ENCODE data around the gene APOLD1.

APOLD1 gene

GRCh38 chr12:12777092-12777491 lies 8.4 kb upstream of the APOLD1 start:
- peaks cover 4% of the 10 kb centered on the region for H3K27me3 Mint-ChIP-seq (ENCODE audit: low read depth, poor library complexity)
- peaks cover 24% of the 10 kb centered on the region for H3K9me3 Mint-ChIP-seq

GRCh38 chr12:12779007-12779406 lies 6.5 kb upstream of the APOLD1 start:
- DNase-seq: no peak
- Mint-ChIP-seq H3K27me3 (ENCODE audit: low read depth, poor library complexity) (peaks cover 4% of the 10 kb centered on the region), H3K4me1 (peaks cover 7% of the 10 kb centered on the region), H3K4me3 (no peak overlapping the region), H3K27ac (no peak overlapping the region), H3K9me3 (peaks cover 12% of the 10 kb centered on the region), H3K36me3 (ENCODE audit: low read depth) (peaks cover 5% of the 10 kb centered on the region)
- no peak for TF ChIP-seq CTCF (IDR thresholded peaks at IDR 0.05)

More at GRCh38 chr12:12777092-12777491, 8.4 kb upstream of the APOLD1 start:
- Mint-ChIP-seq H3K4me3 (no peak overlapping the region), H3K27ac (no peak overlapping the region), H3K4me1 (peaks cover under 1% of the 10 kb centered on the region), H3K36me3 (ENCODE audit: low read depth) (peaks cover 13% of the 10 kb centered on the region)
- no peak for TF ChIP-seq CTCF (IDR thresholded peaks at IDR 0.05)
- no peak for DNase-seq

GRCh38 chr12:12779529-12779928 lies 5.9 kb upstream of the APOLD1 start:
- Mint-ChIP-seq H3K4me3 (no peak overlapping the region), H3K9me3 (peaks cover 9% of the 10 kb centered on the region), H3K27me3 (ENCODE audit: low read depth, poor library complexity) (peaks cover 9% of the 10 kb centered on the region), H3K27ac (no peak overlapping the region), H3K4me1 (peaks cover 8% of the 10 kb centered on the region), H3K36me3 (ENCODE audit: low read depth) (peaks cover 5% of the 10 kb centered on the region)
- no peak for TF ChIP-seq CTCF (IDR thresholded peaks at IDR 0.05)
- no peak for DNase-seq

GRCh38 chr12:12784116-12784515 lies 1.3 kb upstream of the APOLD1 start:
- no peak for TF ChIP-seq CTCF (IDR thresholded peaks at IDR 0.05)
- no peak for DNase-seq
- H3K4me3 Mint-ChIP-seq: no peak overlapping the region
- peaks cover 11% of the 10 kb centered on the region for H3K27me3 Mint-ChIP-seq (ENCODE audit: low read depth, poor library complexity)
- peaks cover 5% of the 10 kb centered on the region for H3K36me3 Mint-ChIP-seq (ENCODE audit: low read depth)
- H3K4me1 Mint-ChIP-seq: peaks cover 43% of the 10 kb centered on the region
- H3K27ac Mint-ChIP-seq: no peak overlapping the region
- peaks cover 9% of the 10 kb centered on the region for H3K9me3 Mint-ChIP-seq

GRCh38 chr12:12786351-12786705 lies 869 bp downstream of the APOLD1 start:
- Mint-ChIP-seq H3K9me3 (peaks cover 6% of the 10 kb centered on the region), H3K27me3 (ENCODE audit: low read depth, poor library complexity) (peaks cover 11% of the 10 kb centered on the region), H3K4me1 (peaks cover 58% of the 10 kb centered on the region), H3K4me3 (peak overlapping the region; percentile 47), H3K36me3 (ENCODE audit: low read depth) (peaks cover 5% of the 10 kb centered on the region), H3K27ac (no peak overlapping the region)
- TF ChIP-seq CTCF (IDR thresholded peaks at IDR 0.05): no peak
- DNase-seq: no peak

GRCh38 chr12:12786706-12787601 lies 1.5 kb downstream of the APOLD1 start:
- peak; percentile 59 for DNase-seq
- Mint-ChIP-seq H3K4me3 (peak overlapping the region; percentile 74), H3K36me3 (ENCODE audit: low read depth) (peaks cover 5% of the 10 kb centered on the region), H3K4me1 (peaks cover 64% of the 10 kb centered on the region), H3K9me3 (peaks cover 6% of the 10 kb centered on the region), H3K27me3 (ENCODE audit: low read depth, poor library complexity) (peaks cover 11% of the 10 kb centered on the region), H3K27ac (peak overlapping the region; percentile 72)
- TF ChIP-seq CTCF (IDR thresholded peaks at IDR 0.05): no peak

Measured in nephron progenitor cell (in vitro differentiated cells).